Right renal pelvis (tissue), 4 donors: Measurements from ENCODE around the gene PTPRA. TPM values are rescaled to one million over a fixed set of nuclear protein-coding genes. Genes with fewer than 3 reads are reported as not detected.

ENCODE experiments used
- DNase-seq, 4 donors: peaks; one replicate each; pipeline ENCODE4 v3.0.0-alpha.2; 2013; ENCODE audit warnings: low read depth in 4 of 4, low spot score in 3 of 4, missing footprints in 1 of 4
- polyA plus RNA-seq, 4 donors: library from polyadenylated mRNA; unstranded; fragments of 120-200 nt; gene quantifications; one replicate each; pipeline ENCODE4 v1.2.1, GENCODE V29; 2013; ENCODE audit not compliant: insufficient read length in 4 of 4

The PTPRA gene
- polyA plus RNA-seq, 4 donors = 98.5 to 128 (median 120) TPM

DNA sequence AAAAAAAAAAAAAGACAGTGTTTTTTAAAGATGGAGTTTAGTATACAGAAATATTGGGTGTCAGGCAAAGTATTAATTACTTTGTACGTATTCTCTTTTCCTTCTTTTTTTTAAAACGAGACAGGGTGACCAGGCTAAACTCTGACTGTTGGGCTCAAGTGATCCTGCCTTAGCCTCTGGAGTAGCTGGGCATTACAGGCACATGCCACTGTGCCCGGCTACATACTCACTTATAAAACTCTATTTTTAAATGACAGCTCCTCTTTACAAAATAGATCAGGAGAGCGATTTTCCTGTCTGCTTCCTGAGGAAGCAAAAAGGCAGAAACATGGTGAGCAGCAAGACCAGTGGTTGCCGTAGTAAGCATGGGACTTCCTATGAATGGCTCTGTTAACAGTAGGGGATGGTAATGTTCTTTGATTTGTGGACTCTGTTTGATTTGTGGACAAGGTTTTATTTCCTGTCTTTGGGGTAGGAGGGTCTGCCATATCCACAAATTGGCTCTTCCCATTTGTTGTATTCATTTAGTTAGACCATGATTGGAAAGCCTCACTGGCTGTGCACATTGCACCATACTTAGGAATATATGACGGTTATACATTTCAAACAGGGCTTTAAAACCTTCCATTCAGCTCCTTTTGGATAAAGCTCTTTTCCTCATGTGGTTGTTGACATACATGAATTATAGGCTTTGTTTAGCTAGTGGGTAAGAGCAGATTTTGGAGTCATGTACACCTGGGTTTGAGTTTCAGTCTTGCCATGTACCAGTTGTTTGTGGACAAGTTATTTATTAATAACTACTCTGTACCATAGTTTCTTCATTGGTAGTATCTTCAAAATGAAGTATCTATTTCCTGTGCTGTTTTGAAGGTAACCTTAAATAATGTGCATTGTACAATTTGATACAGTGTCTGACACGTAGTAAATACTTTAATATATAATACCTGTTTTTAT lies 45.1 kb downstream of the PTPRA start:
- no peak for DNase-seq

DNA sequence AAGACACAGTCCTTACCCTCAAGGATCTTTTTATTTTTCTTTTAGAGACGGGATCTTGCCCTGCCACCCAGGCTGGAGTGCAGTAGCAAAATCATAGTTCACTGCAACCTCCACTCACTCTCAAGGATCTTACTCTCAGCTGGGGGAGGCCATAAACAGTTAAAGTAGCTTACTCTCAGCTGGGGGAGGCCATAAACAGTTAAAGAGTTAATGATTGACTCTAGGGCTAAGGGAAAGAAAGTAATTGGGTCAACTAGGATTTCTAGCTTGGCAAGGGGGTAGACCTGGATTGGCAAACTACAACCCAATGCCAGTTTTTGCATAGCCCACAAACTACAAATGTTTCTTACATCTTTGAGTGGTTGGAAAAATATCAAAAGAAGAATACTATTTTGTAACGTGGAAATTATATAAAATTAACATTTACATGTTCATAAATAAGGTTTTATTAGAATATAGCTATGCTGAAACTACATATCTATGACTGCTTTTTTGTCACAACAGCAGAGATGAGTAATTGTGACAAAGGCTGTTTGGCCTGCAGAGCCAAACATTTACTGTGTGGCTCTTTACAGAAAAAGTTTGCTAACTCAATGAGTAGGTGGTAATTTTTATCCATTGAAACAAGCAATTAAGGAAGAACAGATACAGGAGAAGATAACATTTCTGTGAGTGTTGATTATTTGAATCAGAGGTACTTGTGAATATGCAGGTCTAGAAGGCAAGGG lies 46.4 kb downstream of the PTPRA start:
- peak in 2 of 4 donors; percentile 18 to 23 for DNase-seq

DNA sequence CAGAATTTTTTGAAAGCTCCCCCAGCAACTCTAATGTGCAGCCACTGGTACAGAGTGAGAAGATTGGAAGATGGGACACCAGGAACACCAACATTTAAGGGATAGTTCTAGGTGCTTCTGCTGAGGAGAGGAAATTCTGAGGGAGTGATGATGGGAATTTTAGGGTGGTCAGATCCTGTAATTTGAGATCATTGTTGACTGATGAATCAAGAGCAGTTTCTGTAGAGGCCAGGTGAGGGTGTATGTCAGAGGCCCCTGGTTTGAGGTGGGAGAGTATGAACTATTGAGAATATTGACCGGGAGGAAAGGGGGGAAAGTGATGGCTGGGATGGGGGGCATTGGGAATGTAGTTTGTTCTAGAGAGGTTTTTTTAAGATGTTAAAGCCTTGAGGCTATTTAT lies 47.2 kb downstream of the PTPRA start:
- DNase-seq = no peak

DNA sequence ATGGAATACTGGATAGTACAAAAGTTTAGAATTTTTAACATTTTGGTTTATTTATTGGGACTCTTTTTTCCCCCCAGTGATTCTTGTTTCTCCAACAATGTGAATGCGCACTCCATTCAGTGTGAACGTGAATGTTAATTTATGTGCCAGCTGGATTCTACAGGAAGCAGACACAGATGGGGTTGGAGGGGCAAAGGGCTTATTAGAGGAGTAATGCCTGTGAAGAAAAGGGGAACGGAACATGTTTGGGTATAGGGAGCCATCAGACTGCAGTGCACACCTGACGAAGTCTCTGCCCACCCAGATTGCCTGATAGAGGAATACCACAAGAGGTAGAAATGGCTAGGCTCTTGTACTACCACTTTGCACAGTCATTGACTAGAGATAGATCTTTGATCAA lies 48.2 kb downstream of the PTPRA start:
- DNase-seq = no peak

DNA sequence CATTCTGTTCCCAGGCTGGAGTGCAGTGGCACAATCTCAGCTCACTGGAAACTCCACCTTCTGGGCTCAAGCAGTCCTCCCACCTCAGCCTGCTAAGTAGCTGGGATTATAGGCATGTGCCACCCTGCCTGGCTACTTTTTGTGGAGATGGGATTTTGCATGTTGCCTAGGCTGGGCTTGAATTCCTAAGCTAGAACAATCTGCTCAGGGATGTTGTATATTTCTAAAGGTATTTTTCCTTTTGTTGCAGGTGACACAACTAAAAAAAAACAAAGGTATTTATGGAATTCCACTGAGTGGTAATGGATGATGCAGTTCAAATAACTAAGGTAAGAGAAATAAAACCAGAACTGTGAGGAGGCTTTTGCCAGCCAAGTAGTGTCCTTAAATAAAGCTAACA lies 49.7 kb downstream of the PTPRA start:
- DNase-seq = no peak

DNA sequence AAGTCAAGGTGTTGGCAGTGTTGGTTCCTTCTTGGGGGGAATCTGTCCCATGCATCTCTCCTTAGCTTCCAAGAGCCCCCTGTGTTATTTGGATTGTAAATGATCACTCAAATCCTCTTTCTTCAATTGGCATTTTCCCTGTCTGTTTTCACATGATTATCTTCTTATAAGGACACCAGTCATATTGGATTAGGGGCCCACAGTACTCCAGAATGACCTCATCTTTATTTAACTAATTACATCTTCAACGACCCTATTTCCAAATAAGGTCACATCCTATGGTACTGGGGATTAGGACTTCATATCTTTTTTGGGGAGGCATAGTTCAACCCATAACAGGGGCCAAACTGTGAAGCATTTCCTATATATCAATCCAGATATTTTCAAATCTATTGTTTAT lies 57.3 kb downstream of the PTPRA start:
- no peak for DNase-seq

DNA sequence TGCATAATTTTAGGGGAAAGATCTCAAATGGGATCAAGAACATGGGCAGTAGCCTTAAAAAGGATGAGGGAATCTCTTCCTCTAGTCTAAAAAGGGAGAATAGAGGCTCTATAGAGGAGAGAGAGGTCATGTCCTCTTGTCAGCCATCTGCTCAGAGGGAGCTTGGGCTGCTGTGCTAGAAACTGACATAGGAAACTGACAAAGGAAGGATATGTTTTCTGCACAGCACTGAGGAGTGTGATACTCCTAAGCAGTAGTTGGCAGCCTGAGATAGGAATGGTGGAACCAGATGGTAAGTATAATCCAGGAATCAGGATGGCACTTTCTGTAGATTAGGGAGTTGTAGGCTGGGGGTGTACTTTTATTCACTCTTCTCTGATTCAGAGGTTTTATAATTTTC lies 59.2 kb downstream of the PTPRA start:
- no peak for DNase-seq

DNA sequence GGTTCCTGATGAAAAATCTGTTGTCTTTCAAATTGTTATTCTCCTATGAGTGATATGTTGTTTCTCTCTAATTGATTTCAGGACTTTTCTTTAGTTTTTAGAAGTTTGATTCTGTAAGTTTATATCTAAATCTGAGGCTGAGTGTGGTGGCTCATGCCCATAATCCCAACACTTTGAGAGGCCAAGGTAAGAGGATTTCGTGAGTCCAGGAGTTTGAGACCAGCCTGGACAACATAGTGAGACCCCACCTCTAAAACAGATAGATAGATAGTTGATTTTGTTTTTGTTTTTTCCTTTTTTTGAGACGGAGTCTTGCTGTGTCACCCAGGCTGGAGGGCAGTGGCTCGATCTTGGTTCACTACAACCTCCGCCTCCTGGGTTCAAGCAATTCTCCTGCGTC lies 64.6 kb downstream of the PTPRA start:
- no peak for DNase-seq

DNA sequence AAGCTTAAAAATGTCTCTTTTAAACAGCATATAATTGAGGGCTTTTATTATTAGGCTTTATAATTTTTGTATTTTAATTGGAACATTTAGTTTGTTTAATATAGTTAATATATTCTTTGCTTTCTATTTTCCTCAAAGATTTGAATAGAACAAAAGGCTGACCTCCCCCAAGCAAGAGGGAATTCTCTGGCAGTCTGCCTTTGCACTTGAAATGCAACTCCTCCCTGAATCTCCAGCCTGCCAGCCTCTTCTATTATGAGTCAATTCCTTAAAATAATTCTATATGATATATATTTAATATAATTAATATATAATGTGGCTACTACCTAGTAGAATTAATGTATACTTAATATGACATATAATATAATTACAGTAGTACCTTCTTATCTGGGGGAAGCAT lies 69.2 kb downstream of the PTPRA start:
- no peak for DNase-seq

DNA sequence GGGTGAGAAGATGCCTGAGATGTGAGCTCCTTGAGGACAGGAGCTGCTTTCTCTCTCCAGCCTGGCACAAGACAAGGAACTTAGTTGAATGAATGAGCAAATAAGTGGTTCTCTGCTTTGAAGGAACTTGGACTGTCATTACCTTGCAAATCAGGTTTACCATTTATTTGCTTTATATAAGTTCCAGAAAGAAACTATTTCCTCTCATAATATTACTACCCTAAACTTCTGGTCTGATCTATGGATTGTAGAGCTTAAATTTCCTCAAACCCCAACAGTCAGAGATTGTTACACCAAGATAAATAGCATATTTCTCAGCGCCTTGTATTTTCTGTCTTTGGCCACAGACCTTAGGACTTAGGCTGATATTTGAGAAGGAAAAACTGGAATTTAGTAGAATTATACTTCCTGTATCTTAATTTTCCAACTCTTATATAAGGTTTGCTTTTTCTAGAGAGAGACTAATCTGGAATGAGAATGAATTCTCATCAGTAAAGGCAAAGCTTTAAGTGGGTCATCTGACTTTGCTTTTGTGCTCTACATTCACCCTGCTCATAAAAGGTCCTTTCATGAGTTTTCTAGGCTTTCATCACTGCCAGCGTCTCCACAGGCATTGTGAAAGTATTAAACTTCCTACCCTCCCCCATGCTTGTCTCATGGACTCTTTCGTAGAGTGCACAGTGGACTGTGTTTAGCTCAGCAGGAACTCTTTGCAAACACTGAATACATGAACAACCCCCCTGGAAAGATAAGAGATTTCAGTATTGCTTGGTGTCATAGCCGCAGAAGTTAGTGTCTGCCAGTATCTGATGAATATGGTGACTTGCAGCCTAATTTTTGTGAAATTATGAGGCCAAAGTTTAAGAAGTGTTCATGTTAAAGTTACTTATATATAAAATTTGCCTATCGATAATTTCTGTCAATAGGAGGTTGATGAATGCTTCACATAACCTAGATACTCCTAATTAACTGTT lies 74.0 kb downstream of the PTPRA start:
- no peak for DNase-seq

DNA sequence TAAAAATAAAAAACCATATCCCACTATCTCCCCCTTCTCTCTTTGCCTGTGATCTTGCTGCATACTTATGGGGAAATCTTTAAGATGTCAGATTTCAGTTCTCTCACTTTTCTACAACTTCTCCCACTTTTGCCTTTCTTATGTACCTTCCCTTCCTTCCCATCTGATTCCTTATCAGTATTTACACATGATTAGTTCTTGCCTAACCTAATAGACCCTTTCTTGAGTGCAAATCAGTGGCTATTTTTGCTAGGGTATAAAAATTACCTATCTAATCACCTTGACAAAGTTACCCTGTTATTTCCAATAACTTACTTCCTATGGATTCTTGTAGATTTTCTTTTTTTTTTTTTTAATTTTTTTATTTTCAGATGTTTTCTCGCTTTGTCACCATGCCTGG lies 75.7 kb downstream of the PTPRA start:
- DNase-seq = no peak

DNA sequence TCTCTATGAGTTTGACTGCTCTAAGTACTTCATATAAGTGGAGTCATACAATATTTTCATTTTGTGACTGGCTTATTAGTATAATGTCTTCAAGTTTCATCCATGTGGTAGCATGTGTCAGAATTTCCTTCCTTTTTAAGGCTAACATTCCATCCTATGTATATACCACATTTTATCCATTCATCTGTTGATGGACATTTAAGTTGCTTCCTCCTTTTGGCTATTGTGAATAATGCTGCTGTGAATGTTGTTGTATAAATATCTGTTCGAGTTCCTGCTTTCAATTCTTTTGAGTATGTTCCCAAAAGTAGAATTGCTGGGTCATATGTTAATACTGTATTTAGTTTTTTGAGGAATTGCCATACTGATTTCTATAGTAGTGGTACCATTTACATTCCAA lies 79.5 kb downstream of the PTPRA start:
- DNase-seq = no peak

DNA sequence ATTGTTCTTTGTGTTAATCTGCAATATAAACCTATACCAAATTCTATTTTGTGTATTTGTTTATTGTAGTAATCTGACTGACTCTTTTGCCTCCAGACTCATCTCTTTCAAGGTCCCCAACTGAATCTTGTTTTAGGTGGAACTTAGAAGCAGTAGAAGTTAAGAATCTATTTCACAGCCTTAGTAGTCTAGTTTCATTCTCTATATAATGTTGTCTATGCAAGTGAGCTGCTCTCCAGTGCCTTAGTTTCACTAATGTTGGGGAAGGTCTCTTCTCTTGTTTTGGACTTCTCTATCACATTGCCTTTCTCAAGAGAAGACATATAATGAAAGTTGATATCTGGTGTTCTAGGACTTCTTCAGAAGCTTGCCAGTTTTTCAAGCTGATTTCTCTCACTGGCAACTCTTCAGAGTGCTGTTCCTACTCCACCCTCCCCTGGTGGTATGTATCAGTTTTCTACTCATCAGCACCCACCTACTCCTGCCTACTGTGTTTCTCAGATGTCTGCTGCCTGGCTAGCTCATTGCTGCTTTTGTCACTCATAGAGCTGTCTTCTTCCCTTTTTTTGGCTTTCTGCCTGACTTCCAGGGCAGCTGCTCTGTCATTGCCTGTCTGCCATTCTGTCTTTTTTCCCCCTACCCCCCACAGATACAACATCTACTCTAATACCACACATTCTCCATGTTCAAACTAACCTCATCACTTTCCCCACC lies 82.1 kb downstream of the PTPRA start:
- DNase-seq = no peak

DNA sequence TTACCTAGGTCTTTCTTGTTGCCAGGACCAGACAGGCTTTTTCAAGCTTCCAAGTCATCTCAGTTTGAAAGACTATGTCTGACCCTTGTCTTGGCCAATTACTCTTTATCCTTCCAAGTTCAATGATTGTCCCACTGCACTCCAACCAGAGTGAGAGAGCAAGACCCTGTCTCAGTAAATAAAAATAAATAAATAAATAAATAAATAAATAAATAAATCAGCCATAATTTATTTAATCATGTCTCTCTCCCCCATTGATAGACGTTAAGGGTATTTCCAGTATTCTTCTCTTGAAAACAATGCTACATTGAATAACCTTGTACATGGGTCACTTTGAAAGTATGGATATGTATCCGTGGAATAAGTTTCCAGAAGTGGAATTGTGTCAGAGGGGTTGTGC lies 83.2 kb downstream of the PTPRA start:
- DNase-seq = no peak

DNA sequence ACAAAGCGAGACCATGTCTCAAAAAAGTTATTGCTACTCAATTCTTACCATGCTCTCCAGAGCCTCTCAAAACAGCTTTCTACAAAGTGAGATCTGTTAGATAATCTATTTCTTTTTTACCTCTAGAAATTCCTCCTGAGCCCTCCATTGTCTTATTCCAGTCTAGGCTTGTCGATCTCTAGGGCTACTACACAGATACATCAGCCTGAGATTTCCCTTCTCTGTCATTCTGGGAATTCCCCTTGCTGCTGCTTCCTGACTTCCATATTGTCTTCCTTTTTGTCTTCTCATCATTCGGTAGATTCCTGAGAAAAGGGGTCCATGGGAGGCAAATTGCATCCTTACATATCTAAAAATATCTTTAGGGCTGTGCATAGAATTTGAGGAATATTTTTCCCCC lies 94.6 kb downstream of the PTPRA start:
- DNase-seq = no peak

DNA sequence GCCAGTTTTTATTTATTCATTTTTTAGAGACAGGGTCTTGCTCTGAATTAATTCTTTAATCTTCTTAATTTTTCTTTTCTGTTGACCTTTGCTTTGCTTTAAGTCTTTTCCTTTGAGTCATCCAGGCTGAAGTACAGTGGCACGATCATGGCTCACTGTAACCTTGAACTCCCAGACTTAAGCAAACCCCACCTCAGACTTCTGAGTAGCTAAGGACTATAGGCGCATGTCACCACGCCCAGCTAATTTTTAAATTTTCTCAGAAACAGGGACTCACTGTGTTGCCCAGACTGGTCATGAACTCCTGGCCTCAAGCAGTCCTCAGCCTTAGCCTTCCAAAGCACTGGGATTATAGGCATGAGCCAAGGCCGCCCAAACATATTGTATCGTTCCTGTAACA lies 98.8 kb downstream of the PTPRA start:
- DNase-seq = no peak

DNA sequence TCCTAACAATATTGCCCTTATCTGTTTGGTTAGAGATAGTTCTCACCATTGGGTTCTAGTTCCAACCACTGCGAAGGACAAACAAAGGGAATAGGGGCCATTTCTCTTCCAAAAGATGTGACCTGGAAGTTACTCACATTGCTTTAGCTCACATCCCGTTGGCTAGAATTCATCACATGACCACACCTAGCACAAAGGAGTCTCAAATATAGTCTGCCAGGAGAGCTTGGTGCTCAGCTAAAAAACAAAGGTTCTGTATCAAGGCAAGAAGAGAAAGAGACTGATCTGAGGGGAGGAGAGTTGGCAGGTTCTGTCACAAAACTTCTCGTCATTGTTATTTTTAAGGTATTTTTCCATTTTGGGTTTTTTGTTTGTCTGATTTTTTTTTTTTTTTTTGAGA lies 100.3 kb downstream of the PTPRA start:
- DNase-seq = no peak

DNA sequence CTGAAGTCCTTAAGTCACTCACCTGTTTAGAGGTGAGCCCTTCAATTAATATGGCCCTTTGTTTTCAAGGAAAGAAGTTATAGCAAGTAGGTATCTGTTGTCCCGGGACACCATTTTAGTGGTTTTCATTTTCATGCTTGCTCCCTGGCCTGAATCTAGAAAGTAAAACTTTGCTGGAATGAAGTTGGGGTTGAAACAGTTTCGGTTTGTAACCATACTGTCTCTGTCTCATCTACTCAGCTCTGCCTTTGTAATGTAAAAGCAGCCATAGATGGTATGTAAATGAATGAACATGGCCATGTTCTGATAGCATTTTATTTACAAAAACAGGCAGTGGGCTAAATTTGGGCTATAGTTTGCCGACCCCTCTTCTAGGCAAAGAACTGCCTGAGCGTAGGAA lies 105.2 kb downstream of the PTPRA start:
- no peak for DNase-seq

DNA sequence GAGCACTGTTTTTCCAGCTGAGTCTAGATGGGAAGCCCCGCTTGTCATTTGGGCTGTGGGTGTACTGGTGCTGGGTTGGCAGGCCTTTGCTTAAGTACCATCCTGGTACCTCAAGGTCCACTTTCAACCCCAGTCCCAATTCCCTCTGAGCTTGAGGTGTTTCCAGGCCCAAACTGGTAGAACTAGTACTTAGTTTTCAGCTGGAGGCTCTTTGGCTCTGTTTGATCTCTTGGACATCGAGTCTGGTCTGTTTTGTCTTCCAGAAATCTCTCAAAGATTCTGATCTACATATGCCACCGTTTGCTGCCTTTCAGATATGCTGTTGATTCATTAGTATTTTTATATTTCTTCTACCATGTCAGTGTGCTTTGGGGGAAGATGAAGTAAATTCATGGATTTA lies 108.4 kb downstream of the PTPRA start:
- no peak for DNase-seq

DNA sequence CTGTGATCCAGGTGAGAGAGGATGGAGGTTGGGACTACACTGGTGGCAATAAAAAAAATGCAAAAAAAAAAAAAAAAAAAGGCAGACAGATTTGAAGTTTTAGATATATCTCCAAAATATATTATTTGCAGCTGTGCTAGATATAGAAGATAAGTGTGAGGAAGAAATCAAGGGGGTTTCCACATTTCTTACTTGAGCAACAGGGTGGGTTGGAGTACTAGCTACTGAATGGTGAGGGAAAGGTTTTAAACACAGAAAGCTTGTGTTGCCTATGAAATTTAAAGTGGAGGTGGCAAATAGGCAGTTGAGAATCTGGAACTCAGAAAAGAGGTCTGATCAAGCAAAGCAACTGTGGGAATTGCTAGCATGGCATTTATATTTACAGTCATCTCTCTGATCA lies 110.2 kb downstream of the PTPRA start:
- DNase-seq = no peak
